Measurements from ENCODE around the gene PPIP5K1. TPM values are rescaled to one million over a fixed set of nuclear protein-coding genes. Genes with fewer than 3 reads are reported as not detected.
"Not testable (repeated sequence)": the region's sequence is repeated elsewhere in the genome, so short reads cannot be mapped to it uniquely, and the experiment has no call there.

The PPIP5K1 gene
- total RNA-seq, 1 donor from 2014 or later: 37.9 TPM

DNA sequence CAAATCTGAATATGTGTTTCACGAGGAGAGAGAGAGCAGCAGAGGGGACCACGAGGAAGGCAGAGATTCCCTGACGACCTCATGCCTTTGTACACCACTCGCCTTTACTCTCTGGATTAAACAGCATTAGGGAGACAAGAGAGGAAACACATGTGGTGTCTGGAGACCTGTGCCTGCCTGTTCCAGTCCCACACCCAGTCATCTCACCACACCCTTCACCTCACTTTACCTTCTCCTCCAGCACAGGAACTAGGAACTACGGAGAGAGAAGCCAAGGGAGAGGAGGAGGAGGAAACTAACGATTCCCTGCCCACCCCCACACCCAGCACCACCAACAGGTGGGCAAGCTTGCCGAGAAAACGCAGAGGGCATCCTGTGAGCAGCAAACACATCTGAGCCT is 2.8 kb upstream of the PPIP5K1 start:
- not testable (repeated sequence) for H3K27ac Mint-ChIP-seq (ENCODE audit: unreplicated experiment); H3K9me3 Mint-ChIP-seq; H3K36me3 Mint-ChIP-seq (ENCODE audit: low read depth); DNase-seq (ENCODE audit: low read depth, low spot score); H3K4me3 Mint-ChIP-seq; H3K27me3 Mint-ChIP-seq (ENCODE audit: low read depth); H3K4me1 Mint-ChIP-seq

DNA sequence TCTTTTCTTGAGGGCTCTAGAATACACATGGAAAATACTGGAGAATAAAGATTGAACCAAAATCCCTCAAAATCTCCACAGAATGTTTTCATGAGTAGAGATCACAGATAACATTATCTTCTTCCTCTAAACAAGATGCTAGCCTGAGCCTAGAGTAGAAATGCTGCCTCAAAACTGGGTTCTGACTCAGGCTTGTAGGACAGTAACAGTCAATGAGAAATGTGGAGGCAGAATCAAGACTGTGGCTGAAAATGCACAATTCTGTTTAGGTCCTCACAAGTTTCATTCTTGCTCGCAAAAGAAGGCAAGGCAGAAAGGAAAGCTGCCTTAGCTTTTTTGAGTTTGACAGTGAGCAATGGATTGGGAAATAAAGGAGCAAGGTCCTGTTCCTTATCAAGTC is 15.4 kb downstream of the PPIP5K1 start:
- H3K9me3 Mint-ChIP-seq; H3K4me3 Mint-ChIP-seq; H3K36me3 Mint-ChIP-seq (ENCODE audit: low read depth); H3K27ac Mint-ChIP-seq (ENCODE audit: unreplicated experiment); H3K4me1 Mint-ChIP-seq; H3K27me3 Mint-ChIP-seq (ENCODE audit: low read depth); DNase-seq (ENCODE audit: low read depth, low spot score): not testable (repeated sequence)

DNA sequence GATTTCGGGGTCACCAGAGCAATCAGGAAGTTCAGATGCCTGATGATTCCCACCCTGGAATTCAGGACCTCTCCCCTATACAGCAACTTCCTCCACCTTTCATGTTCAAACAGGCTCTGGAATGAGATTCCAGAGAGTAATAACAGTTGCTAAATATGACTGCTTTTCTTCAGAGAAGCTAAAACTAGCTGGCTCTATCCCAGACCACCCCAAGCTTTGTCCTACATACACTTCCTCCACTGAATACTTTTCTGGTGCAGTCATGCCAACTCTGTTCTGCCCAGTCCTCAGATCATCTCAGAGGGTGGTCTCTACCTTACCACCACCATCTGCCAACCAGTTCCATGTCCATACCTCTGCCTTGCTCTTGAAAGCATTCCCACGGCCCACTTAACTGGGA is 23.4 kb downstream of the PPIP5K1 start:
- H3K4me3 Mint-ChIP-seq; H3K9me3 Mint-ChIP-seq; H3K36me3 Mint-ChIP-seq (ENCODE audit: low read depth); H3K4me1 Mint-ChIP-seq; DNase-seq (ENCODE audit: low read depth, low spot score); H3K27me3 Mint-ChIP-seq (ENCODE audit: low read depth); H3K27ac Mint-ChIP-seq (ENCODE audit: unreplicated experiment): not testable (repeated sequence)

DNA sequence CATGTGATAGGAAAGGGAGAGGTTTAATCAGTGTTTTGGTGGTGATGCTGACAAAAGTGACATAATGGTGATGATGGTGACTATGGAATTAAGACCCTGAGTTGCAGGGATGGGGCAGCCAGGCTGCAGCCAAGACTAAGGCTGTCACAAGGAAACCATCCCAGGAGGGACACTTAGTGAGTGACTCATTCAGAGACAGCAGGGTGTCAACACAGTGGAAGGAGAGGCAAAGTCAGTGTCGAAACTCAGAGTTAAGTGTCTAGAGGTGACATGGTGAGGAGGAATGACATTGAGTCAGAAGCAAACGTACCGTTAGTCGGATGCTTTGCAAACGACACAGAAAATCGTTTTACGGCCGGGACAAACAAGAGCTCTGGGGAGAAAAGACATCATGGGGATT is 26.2 kb downstream of the PPIP5K1 start:
- not testable (repeated sequence) for H3K27ac Mint-ChIP-seq (ENCODE audit: unreplicated experiment); DNase-seq (ENCODE audit: low read depth, low spot score); H3K27me3 Mint-ChIP-seq (ENCODE audit: low read depth); H3K4me3 Mint-ChIP-seq; H3K36me3 Mint-ChIP-seq (ENCODE audit: low read depth); H3K9me3 Mint-ChIP-seq; H3K4me1 Mint-ChIP-seq

DNA sequence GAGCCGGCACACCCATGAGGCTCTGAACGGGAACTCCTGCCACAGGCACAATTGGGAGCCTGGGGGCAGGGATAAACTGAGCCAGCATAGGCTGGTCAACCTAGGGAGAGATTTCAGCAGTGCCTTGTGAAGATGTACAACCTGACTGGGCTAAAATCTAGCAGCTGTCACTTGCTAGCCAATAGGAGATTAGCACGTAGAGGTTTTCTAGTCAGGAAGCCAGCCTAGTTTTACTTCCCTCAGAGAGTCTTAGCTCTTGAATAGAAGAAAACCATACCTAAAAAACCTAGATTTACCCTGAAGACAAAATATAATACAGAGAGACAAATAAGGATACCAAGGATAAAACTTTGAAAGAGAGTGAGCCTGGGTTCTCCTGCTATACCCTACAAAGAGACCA is 27.3 kb downstream of the PPIP5K1 start:
- H3K4me1 Mint-ChIP-seq; H3K36me3 Mint-ChIP-seq (ENCODE audit: low read depth); H3K9me3 Mint-ChIP-seq; H3K27ac Mint-ChIP-seq (ENCODE audit: unreplicated experiment); DNase-seq (ENCODE audit: low read depth, low spot score); H3K27me3 Mint-ChIP-seq (ENCODE audit: low read depth); H3K4me3 Mint-ChIP-seq: not testable (repeated sequence)

DNA sequence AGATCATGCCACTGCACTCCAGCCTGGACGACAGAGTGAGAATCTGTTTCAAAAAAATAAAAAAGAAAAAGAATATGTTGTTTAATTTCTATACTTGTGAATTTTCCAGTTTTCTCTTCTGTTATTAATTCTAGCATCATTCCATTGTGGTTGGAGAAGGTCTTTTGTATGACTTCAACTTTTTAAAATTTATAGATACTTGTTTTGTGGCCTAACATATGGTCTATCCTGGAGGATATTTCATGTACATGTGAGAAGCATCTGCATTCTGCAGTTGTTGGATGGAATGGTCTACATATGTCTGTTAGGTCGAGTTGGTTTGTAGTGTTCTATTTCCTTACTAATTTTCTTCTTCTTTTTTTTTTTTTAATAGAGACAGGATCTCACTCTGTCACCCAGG is 37.0 kb downstream of the PPIP5K1 start:
- Mint-ChIP-seq H3K27me3 (ENCODE audit: low read depth) (no peaks in the 10 kb centered on the region), H3K27ac (ENCODE audit: unreplicated experiment) (no peak overlapping the region), H3K4me1 (no peaks in the 10 kb centered on the region), H3K4me3 (no peak overlapping the region), H3K9me3 (no peaks in the 10 kb centered on the region), H3K36me3 (ENCODE audit: low read depth) (peaks cover 2% of the 10 kb centered on the region)
- no peak for DNase-seq (ENCODE audit: low read depth, low spot score)
- TF ChIP-seq, protein P1, sequence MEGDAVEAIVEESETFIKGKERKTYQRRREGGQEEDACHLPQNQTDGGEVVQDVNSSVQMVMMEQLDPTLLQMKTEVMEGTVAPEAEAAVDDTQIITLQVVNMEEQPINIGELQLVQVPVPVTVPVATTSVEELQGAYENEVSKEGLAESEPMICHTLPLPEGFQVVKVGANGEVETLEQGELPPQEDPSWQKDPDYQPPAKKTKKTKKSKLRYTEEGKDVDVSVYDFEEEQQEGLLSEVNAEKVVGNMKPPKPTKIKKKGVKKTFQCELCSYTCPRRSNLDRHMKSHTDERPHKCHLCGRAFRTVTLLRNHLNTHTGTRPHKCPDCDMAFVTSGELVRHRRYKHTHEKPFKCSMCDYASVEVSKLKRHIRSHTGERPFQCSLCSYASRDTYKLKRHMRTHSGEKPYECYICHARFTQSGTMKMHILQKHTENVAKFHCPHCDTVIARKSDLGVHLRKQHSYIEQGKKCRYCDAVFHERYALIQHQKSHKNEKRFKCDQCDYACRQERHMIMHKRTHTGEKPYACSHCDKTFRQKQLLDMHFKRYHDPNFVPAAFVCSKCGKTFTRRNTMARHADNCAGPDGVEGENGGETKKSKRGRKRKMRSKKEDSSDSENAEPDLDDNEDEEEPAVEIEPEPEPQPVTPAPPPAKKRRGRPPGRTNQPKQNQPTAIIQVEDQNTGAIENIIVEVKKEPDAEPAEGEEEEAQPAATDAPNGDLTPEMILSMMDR (conservative IDR thresholded peaks at IDR 0.05): no peak

DNA sequence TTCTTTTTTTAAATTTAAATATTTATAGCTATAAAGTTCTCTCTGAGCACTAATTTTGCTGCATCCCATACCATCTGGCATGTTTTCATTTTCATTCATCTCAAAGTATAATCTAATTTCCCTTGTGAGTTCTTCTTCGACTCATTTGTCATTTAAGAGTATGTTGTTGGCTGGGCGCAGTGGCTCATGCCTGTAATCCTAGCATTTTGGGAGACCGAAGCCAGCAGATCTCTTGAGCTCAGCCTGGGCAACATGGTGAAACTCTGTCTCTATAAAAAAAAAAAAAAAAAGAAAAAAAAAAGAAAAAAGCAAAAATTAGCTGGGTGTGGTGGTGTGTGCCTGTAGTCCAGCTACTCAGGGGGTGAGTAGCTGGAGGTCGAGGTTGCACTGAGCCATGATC is 37.8 kb downstream of the PPIP5K1 start:
- Mint-ChIP-seq H3K4me3 (no peak overlapping the region), H3K27ac (ENCODE audit: unreplicated experiment) (no peak overlapping the region), H3K4me1 (no peaks in the 10 kb centered on the region), H3K27me3 (ENCODE audit: low read depth) (no peaks in the 10 kb centered on the region), H3K36me3 (ENCODE audit: low read depth) (peaks cover 8% of the 10 kb centered on the region), H3K9me3 (peaks cover 2% of the 10 kb centered on the region)
- TF ChIP-seq, protein P1 (conservative IDR thresholded peaks at IDR 0.05): no peak
- DNase-seq (ENCODE audit: low read depth, low spot score): no peak

DNA sequence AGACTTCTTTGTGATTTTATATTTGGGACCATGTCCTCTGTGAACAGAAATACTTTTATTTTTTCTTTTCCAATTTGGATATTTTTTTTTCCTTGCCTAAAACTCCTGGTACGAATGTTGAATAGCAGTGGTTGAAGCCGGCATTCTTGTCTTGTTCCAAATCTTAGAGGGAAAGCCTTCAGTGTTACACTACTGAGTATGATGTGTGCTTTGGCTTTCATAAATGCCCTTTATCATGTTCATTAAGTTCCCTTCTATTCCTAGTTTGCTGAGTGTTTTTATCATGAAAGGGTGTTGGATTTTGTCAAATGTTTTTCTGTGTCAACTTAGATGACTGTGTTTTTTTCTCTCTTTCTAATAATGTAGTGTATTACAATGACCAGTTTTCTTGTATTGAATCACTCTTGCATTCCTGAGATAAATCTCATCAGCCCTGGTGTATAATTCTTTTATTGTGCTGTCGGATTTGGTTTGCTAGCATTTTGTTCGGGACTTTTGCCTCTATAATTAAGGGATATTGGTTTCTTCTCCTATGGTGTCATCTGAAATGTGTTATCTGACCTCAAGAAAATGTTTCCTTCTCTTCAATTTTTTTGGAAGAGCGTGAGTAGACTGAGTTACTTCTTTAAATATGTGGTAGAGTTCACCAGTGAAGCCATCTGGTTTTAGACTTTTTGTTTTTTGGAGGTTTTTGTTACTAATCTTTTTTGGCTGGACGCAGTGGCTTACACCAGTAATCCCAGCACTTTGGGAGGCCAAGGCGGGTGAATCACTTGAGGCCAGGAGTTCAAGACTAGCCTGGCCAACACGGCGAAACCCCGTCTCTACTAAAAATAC is 39.3 kb downstream of the PPIP5K1 start:
- Mint-ChIP-seq H3K4me1 (no peaks in the 10 kb centered on the region), H3K4me3 (no peak overlapping the region), H3K27ac (ENCODE audit: unreplicated experiment) (no peak overlapping the region), H3K9me3 (peaks cover 3% of the 10 kb centered on the region), H3K27me3 (ENCODE audit: low read depth) (no peaks in the 10 kb centered on the region), H3K36me3 (ENCODE audit: low read depth) (peaks cover 11% of the 10 kb centered on the region)
- TF ChIP-seq, protein P1 (conservative IDR thresholded peaks at IDR 0.05): no peak
- DNase-seq (ENCODE audit: low read depth, low spot score): no peak
